HL-60 (cell line): ENCODE measurements around the gene ENOX2.

Source experiments
- DNase-seq, 2 experiments: peaks; one replicate each; pipeline ENCODE4 v3.0.0-alpha.2; 2010 to 2020; ENCODE audit warnings: low read depth in 1 of 2, low spot score in 1 of 2
- H3K27ac ChIP-seq: fragments of 250-450 bp; sonication (Bioruptor Pico); replicated peaks from 2 replicates; pipeline ENCODE4 v1.5.1; 2020; ENCODE audit warnings: mild to moderate bottlenecking, moderate library complexity
- H3K27me3 ChIP-seq: fragments of 250-450 bp; sonication (Bioruptor Pico); 2 replicates; pipeline ENCODE4 v1.5.1; 2021; ENCODE audit warnings: mild to moderate bottlenecking, moderate library complexity; ENCODE audit not compliant: insufficient read depth, poor library complexity, severe bottlenecking
- H3K4me3 ChIP-seq: replicated peaks from 2 replicates; pipeline ENCODE4 v1.5.1; 2011; ENCODE audit warnings: mild to moderate bottlenecking, control low read depth, low read length; ENCODE audit not compliant: insufficient read depth
- GABPA ChIP-seq: IDR thresholded peaks from 2 replicates; pipeline ENCODE4 v1.6.1; 2012; ENCODE audit warnings: low read depth
- POLR2AphosphoS5 ChIP-seq: IDR thresholded peaks from 2 replicates; pipeline ENCODE4 v1.6.1; 2012; ENCODE audit warnings: low read depth
- SPI1 ChIP-seq: IDR thresholded peaks from 2 replicates; pipeline ENCODE4 v1.6.1; 2012; ENCODE audit warnings: low read depth, mild to moderate bottlenecking, borderline replicate concordance
- TF ChIP-seq, protein P1 (sequence below): IDR thresholded peaks from one replicate; pipeline ENCODE4 v1.5.1; 2011; ENCODE audit warnings: low read length, control low read depth, inconsistent platforms; ENCODE audit not compliant: insufficient read depth
- TF ChIP-seq, protein P2 (sequence below): IDR thresholded peaks from 2 replicates; pipeline ENCODE4 v1.6.1; 2012; ENCODE audit warnings: low read depth; ENCODE audit not compliant: insufficient replicate concordance

The ENOX2 gene

DNA sequence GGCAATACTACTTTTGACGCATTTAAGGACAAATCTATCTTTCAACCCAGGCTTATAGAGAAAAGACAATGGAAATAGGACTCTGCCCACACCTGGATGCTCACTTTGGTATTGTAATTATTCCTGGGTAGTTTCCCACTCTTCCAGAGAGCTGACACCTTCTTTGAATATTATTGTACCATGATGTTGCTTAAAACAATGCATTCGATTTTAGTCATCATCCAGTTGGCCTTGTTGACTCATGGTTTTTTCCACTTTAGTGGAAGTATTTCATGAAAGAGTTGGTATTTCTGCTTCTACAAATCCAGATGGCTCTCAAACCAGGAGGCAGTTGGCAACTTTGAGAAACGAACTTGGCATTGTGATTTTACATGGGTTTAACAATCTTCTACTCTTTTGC lies 124.2 kb downstream of the ENOX2 start:
- H3K27me3 ChIP-seq = no peaks in the 10 kb centered on the region
- no peak for DNase-seq
- H3K4me3 ChIP-seq = no peak overlapping the region
- TF ChIP-seq SPI1 (no peak), POLR2AphosphoS5 (no peak), GABPA (no peak)
- TF ChIP-seq, protein P1, sequence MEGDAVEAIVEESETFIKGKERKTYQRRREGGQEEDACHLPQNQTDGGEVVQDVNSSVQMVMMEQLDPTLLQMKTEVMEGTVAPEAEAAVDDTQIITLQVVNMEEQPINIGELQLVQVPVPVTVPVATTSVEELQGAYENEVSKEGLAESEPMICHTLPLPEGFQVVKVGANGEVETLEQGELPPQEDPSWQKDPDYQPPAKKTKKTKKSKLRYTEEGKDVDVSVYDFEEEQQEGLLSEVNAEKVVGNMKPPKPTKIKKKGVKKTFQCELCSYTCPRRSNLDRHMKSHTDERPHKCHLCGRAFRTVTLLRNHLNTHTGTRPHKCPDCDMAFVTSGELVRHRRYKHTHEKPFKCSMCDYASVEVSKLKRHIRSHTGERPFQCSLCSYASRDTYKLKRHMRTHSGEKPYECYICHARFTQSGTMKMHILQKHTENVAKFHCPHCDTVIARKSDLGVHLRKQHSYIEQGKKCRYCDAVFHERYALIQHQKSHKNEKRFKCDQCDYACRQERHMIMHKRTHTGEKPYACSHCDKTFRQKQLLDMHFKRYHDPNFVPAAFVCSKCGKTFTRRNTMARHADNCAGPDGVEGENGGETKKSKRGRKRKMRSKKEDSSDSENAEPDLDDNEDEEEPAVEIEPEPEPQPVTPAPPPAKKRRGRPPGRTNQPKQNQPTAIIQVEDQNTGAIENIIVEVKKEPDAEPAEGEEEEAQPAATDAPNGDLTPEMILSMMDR = no peak
- TF ChIP-seq, protein P2, sequence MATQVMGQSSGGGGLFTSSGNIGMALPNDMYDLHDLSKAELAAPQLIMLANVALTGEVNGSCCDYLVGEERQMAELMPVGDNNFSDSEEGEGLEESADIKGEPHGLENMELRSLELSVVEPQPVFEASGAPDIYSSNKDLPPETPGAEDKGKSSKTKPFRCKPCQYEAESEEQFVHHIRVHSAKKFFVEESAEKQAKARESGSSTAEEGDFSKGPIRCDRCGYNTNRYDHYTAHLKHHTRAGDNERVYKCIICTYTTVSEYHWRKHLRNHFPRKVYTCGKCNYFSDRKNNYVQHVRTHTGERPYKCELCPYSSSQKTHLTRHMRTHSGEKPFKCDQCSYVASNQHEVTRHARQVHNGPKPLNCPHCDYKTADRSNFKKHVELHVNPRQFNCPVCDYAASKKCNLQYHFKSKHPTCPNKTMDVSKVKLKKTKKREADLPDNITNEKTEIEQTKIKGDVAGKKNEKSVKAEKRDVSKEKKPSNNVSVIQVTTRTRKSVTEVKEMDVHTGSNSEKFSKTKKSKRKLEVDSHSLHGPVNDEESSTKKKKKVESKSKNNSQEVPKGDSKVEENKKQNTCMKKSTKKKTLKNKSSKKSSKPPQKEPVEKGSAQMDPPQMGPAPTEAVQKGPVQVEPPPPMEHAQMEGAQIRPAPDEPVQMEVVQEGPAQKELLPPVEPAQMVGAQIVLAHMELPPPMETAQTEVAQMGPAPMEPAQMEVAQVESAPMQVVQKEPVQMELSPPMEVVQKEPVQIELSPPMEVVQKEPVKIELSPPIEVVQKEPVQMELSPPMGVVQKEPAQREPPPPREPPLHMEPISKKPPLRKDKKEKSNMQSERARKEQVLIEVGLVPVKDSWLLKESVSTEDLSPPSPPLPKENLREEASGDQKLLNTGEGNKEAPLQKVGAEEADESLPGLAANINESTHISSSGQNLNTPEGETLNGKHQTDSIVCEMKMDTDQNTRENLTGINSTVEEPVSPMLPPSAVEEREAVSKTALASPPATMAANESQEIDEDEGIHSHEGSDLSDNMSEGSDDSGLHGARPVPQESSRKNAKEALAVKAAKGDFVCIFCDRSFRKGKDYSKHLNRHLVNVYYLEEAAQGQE = no peak
- H3K27ac ChIP-seq = no peak overlapping the region

DNA sequence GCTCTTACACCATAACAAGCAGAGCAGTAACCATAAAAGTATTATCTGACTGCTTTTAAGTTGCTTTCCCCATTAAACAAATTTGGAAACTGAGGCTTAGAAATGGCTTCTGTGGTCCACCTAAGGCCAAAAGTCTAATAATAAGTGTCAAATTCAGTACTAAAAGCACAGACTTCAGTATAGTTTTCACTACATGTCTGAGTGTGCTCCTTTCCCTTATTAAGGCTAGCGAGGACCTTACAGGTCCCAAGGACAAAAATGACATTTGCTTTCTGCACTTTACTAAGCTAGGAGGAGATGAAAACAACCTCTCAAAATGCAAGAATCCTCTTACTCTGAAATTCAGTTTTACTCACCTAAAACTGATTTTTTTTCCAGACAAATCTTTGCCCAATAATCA lies 127.2 kb downstream of the ENOX2 start:
- TF ChIP-seq GABPA (no peak), SPI1 (no peak), POLR2AphosphoS5 (no peak)
- TF ChIP-seq, protein P2 = no peak
- TF ChIP-seq, protein P1 = no peak
- no peak for DNase-seq
- Histone ChIP-seq H3K4me3 (no peak overlapping the region), H3K27ac (no peak overlapping the region), H3K27me3 (no peaks in the 10 kb centered on the region)

DNA sequence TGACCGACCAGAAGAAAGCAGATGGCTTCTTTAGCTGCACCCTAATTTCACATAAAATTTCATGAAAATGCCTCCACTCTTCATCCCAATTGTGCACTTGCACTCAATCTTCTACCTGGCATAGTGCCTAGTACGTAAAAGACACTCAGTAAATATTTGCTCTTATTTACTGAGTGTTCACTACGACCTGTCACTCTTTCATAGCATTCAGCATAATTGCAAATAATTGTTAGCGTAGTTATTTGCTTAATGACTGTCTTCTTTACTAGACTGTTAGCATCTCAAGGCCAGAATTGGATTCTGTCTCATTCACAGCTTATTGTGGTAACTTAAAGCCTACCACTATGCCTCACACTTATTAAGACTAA lies 130.2 kb downstream of the ENOX2 start:
- no peaks in the 10 kb centered on the region for H3K27me3 ChIP-seq
- H3K4me3 ChIP-seq = no peak overlapping the region
- DNase-seq = no peak
- H3K27ac ChIP-seq = no peak overlapping the region
- no peak for TF ChIP-seq GABPA
- no peak for TF ChIP-seq SPI1
- TF ChIP-seq, protein P1 = no peak
- no peak for TF ChIP-seq POLR2AphosphoS5
- TF ChIP-seq, protein P2 = no peak
